KMS-11 (cell line): Measurements from ENCODE around the gene SEC24D.

Experiments
- H2AFZ ChIP-seq: fragments of 200-600 bp; sonication (generic); 2 replicates; pipeline ENCODE4 v1.6.1; 2016; ENCODE audit warnings: antibody characterized with exemption, mixed run types, low read depth
- H3K27ac ChIP-seq: fragments of 200-600 bp; sonication (generic); 2 replicates; pipeline ENCODE4 v1.6.1; 2016; ENCODE audit warnings: mild to moderate bottlenecking, mixed run types
- H3K27me3 ChIP-seq: fragments of 200-600 bp; sonication (generic); 2 replicates; pipeline ENCODE4 v1.6.1; 2017; ENCODE audit warnings: mild to moderate bottlenecking, low read depth, mixed run types, moderate library complexity; ENCODE audit not compliant: insufficient read depth
- H3K36me3 ChIP-seq: fragments of 200-600 bp; sonication (generic); 2 replicates; pipeline ENCODE4 v1.6.1; 2017; ENCODE audit warnings: mild to moderate bottlenecking, mixed run types; ENCODE audit not compliant: insufficient read depth
- H3K4me1 ChIP-seq: fragments of 200-600 bp; sonication (generic); 2 replicates; pipeline ENCODE4 v1.6.1; 2016; ENCODE audit warnings: mild to moderate bottlenecking, low read depth, mixed run types; ENCODE audit not compliant: poor library complexity, severe bottlenecking
- H3K4me2 ChIP-seq: fragments of 200-600 bp; sonication (generic); 2 replicates; pipeline ENCODE4 v1.7.0; 2016; ENCODE audit warnings: mild to moderate bottlenecking, mixed run types
- H3K4me3 ChIP-seq: fragments of 200-600 bp; sonication (generic); IDR thresholded peaks from 2 replicates; pipeline ENCODE4 v1.6.1; 2017; ENCODE audit warnings: low read depth, low read length, mixed read lengths; ENCODE audit not compliant: insufficient read depth
- H3K79me2 ChIP-seq: fragments of 200-600 bp; sonication (generic); 2 replicates; pipeline ENCODE4 v1.6.1; 2016; ENCODE audit warnings: low read depth, mixed run types; ENCODE audit not compliant: insufficient read depth
- H3K9ac ChIP-seq: fragments of 200-600 bp; sonication (generic); 2 replicates; pipeline ENCODE4 v1.6.1; 2016; ENCODE audit warnings: mild to moderate bottlenecking, mixed run types
- H4K20me1 ChIP-seq: fragments of 200-600 bp; sonication (generic); 2 replicates; pipeline ENCODE4 v1.6.1; 2016; ENCODE audit warnings: mild to moderate bottlenecking, mixed run types; ENCODE audit not compliant: insufficient read depth
- TF ChIP-seq, protein P1 (sequence below): fragments of 200-600 bp; sonication (generic); conservative IDR thresholded peaks from 2 replicates; pipeline ENCODE4 v1.6.1; 2017; ENCODE audit warnings: low read depth, mild to moderate bottlenecking, antibody characterized with exemption, low read length, moderate library complexity, mixed read lengths

Gene SEC24D

DNA sequence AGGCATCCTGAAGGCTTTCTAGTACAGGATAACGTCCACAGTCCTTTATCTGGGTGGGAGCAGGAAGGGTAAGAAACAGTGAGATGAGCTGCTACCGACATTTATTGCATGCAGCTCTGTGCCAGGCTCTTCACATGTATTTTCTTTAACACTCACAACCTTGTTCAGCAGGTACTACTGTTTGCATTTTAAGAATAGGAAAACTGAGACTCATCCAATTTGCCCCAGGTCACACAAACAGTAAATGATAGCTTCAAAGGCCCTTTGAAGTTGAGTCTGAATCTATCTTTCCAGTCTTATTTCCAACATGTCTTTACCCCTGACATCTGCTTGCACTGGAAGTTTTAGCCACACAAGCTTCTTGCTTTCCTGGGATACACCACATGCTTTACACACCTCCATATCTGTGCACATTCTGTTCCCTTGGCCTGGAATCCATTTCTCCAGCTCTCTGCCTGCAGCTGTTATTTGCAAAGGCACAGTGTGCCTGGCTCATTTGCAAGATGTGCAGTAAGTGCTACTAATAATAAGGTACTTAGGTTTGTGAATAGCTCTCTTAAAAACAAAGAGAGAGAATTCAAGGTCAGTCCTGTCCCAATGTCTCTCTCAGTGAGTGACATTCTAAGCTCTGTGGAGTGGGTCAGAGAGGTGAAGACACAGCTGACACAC, 89.5 kb downstream of the SEC24D start:
- H2AFZ ChIP-seq = no peak overlapping the region
- no peaks in the 10 kb centered on the region for H3K4me1 ChIP-seq
- no peak overlapping the region for H3K27ac ChIP-seq
- no peaks in the 10 kb centered on the region for H3K36me3 ChIP-seq
- no peak overlapping the region for H3K9ac ChIP-seq
- TF ChIP-seq, protein P1, sequence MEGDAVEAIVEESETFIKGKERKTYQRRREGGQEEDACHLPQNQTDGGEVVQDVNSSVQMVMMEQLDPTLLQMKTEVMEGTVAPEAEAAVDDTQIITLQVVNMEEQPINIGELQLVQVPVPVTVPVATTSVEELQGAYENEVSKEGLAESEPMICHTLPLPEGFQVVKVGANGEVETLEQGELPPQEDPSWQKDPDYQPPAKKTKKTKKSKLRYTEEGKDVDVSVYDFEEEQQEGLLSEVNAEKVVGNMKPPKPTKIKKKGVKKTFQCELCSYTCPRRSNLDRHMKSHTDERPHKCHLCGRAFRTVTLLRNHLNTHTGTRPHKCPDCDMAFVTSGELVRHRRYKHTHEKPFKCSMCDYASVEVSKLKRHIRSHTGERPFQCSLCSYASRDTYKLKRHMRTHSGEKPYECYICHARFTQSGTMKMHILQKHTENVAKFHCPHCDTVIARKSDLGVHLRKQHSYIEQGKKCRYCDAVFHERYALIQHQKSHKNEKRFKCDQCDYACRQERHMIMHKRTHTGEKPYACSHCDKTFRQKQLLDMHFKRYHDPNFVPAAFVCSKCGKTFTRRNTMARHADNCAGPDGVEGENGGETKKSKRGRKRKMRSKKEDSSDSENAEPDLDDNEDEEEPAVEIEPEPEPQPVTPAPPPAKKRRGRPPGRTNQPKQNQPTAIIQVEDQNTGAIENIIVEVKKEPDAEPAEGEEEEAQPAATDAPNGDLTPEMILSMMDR = no peak
- no peaks in the 10 kb centered on the region for H3K79me2 ChIP-seq
- no peak overlapping the region for H3K4me3 ChIP-seq
- no peak overlapping the region for H3K4me2 ChIP-seq
- no peaks in the 10 kb centered on the region for H3K27me3 ChIP-seq
- H4K20me1 ChIP-seq = no peaks in the 10 kb centered on the region

DNA sequence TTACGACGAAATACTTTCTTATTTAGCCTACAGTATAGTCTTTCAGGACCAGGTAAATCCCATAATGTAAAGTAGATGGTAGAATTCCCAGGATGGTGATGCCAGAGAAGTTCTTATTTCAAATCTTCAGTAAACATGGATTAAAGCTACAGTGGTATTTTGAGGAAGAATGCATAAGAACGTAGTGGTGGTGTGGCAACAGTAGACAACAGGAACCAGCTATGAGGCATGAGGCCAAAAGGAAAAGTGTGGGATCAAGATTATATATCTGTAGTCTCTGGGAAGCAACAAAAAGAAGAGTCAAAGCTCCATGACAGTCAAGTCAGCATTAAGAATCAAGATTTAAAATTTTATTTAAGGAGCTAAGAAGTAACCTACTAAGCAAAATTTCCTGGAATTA, 90.6 kb downstream of the SEC24D start:
- H3K4me1 ChIP-seq = no peaks in the 10 kb centered on the region
- H3K79me2 ChIP-seq = no peaks in the 10 kb centered on the region
- H4K20me1 ChIP-seq = no peaks in the 10 kb centered on the region
- H3K36me3 ChIP-seq = no peaks in the 10 kb centered on the region
- TF ChIP-seq, protein P1 = no peak
- no peak overlapping the region for H3K27ac ChIP-seq
- no peak overlapping the region for H3K9ac ChIP-seq
- H2AFZ ChIP-seq = no peak overlapping the region
- no peak overlapping the region for H3K4me2 ChIP-seq
- H3K4me3 ChIP-seq = no peak overlapping the region
- H3K27me3 ChIP-seq = no peaks in the 10 kb centered on the region

DNA sequence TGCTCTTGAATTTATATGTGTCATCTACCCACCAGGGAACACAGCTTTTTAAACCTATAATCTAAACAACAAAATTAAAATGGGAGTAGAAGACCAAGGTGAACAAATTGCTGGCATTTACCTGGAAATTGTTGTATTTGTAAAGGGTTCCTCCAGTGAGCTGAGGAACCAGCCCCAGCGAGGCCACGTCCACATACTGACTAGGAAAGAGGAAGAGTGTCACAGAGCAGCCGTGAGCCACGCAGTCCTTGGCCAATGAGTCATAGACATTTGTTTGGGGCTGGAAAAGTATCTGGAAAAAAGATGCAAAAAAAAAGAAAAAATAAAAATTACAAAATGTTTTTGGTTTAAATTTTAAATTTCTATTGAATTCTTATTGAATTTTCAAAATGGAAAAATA, 92.1 kb downstream of the SEC24D start:
- H3K9ac ChIP-seq = no peak overlapping the region
- no peaks in the 10 kb centered on the region for H3K79me2 ChIP-seq
- H3K27me3 ChIP-seq = no peaks in the 10 kb centered on the region
- H2AFZ ChIP-seq = no peak overlapping the region
- no peak overlapping the region for H3K4me3 ChIP-seq
- H3K27ac ChIP-seq = no peak overlapping the region
- no peaks in the 10 kb centered on the region for H4K20me1 ChIP-seq
- no peaks in the 10 kb centered on the region; the same call in 1 of the 2 replicates for H3K36me3 ChIP-seq
- H3K4me1 ChIP-seq = no peaks in the 10 kb centered on the region
- TF ChIP-seq, protein P1 = no peak
- H3K4me2 ChIP-seq = no peak overlapping the region

DNA sequence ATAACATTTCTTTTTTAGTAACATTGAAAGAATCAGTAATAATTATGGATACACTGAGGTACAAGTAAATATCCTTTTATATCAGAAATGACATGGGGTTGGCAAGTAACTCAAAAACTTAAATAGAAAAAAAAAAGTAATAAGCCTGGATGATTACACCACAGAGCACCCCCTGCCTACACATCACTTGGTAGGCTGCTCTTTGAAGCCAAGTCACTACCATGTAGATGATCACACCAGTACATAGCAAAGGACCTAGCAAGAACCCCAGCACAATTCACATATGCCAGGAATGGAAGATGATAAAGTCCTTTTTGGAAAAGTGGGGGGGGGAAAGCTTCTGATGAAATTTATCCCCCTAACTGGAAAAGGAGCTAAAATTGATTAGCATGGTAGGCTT, 93.9 kb downstream of the SEC24D start:
- Histone ChIP-seq H3K36me3 (no peaks in the 10 kb centered on the region; the same call in 1 of the 2 replicates), H4K20me1 (no peaks in the 10 kb centered on the region), H3K27me3 (no peaks in the 10 kb centered on the region), H3K27ac (no peak overlapping the region), H3K79me2 (no peaks in the 10 kb centered on the region), H3K4me2 (no peak overlapping the region), H3K9ac (no peak overlapping the region), H3K4me3 (no peak overlapping the region), H3K4me1 (no peaks in the 10 kb centered on the region), H2AFZ (no peak overlapping the region)
- TF ChIP-seq, protein P1 = no peak
